Measurements from ENCODE around the gene PHGDH.
"Not testable (repeated sequence)": the region's sequence is repeated elsewhere in the genome, so short reads cannot be mapped to it uniquely, and the experiment has no call there.

DNA sequence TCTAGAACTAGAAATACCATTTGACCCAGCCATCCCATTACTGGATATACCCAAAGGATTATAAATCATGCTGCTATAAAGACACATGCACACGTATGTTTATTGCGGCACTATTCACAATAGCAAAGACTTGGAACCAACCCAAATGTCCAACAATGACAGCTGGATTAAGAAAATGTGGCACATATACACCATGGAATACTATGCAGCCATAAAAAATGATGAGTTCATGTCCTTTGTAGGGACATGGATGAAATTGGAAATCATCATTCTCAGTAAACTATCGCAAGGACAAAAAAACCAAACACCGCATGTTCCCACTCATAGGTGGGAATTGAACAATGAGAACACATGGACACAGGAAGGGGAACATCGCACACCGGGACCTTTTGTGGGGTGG lies 5.1 kb upstream of the PHGDH start:
- not testable (repeated sequence) for TF ChIP-seq POLR2AphosphoS5 (IDR thresholded peaks at IDR 0.05; ENCODE audit: low read depth); SPI1 (IDR thresholded peaks at IDR 0.05; ENCODE audit: borderline replicate concordance, low read depth)
- TF ChIP-seq, protein P1, sequence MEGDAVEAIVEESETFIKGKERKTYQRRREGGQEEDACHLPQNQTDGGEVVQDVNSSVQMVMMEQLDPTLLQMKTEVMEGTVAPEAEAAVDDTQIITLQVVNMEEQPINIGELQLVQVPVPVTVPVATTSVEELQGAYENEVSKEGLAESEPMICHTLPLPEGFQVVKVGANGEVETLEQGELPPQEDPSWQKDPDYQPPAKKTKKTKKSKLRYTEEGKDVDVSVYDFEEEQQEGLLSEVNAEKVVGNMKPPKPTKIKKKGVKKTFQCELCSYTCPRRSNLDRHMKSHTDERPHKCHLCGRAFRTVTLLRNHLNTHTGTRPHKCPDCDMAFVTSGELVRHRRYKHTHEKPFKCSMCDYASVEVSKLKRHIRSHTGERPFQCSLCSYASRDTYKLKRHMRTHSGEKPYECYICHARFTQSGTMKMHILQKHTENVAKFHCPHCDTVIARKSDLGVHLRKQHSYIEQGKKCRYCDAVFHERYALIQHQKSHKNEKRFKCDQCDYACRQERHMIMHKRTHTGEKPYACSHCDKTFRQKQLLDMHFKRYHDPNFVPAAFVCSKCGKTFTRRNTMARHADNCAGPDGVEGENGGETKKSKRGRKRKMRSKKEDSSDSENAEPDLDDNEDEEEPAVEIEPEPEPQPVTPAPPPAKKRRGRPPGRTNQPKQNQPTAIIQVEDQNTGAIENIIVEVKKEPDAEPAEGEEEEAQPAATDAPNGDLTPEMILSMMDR (IDR thresholded peaks at IDR 0.05; ENCODE audit: insufficient read depth, low read length): not testable (repeated sequence)

Data from HL-60 (cell line).